AG10803 (cell line): ENCODE data around the gene TMEM238.
"Not testable (repeated sequence)": the region's sequence is repeated elsewhere in the genome, so short reads cannot be mapped to it uniquely, and the experiment has no call there.

Experiments
- DNase-seq: peaks from one replicate; pipeline ENCODE4 v3.0.0; 2010; ENCODE audit warnings: low read depth
- H3K4me3 ChIP-seq: 2 replicates; pipeline ENCODE4 v1.5.1; 2011; ENCODE audit warnings: mild to moderate bottlenecking, low read length, control low read depth
- TF ChIP-seq, protein P1 (sequence below): conservative IDR thresholded peaks from 2 replicates; pipeline ENCODE4 v1.5.1; 2011; ENCODE audit warnings: mild to moderate bottlenecking, low read length, control low read depth, inconsistent platforms

TMEM238 gene

DNA sequence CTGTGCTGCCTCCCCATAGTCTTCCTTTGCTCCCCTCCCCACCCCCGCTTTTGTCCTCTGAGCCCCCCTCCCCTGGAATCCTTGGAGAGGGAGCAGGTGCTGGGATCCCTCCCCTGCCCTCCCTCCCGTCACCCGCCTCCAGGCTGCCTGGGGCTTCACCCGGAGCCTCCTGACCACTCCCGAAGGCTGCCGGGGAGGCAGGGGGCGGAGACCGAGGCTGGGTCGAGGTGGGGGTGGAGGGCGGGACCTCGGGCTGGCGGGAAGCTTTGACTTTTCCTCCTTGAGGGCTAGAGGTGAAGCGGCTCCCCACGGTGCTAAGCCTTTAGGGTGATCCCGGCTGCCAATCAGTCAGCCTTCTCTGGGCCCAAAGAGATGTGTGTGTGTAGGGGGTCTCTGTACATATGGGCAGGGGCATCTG is 42.9 kb downstream of the TMEM238 start:
- DNase-seq, result peak; percentile 53
- TF ChIP-seq, protein P1, sequence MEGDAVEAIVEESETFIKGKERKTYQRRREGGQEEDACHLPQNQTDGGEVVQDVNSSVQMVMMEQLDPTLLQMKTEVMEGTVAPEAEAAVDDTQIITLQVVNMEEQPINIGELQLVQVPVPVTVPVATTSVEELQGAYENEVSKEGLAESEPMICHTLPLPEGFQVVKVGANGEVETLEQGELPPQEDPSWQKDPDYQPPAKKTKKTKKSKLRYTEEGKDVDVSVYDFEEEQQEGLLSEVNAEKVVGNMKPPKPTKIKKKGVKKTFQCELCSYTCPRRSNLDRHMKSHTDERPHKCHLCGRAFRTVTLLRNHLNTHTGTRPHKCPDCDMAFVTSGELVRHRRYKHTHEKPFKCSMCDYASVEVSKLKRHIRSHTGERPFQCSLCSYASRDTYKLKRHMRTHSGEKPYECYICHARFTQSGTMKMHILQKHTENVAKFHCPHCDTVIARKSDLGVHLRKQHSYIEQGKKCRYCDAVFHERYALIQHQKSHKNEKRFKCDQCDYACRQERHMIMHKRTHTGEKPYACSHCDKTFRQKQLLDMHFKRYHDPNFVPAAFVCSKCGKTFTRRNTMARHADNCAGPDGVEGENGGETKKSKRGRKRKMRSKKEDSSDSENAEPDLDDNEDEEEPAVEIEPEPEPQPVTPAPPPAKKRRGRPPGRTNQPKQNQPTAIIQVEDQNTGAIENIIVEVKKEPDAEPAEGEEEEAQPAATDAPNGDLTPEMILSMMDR, result no peak
- peak overlapping the region; percentile 81 for H3K4me3 ChIP-seq

DNA sequence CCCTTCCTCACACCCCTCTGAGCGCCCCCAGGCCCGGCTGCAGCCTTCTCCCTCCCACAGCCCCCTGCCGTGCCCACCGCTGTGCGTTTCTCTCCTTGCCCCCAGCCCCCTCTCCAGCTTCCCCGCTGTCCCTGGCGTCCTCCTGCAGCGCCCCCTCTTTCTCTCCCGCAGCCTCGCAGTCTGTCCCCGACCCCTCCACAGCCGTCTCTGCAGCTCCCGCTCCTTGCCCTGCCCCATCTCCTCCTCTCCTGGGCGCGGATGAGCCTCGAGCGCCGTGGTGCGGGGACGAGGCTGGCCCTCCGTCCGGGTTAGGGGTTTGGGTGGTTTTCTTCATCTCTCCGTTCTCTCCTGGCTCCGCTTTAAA is 43.3 kb downstream of the TMEM238 start:
- peak overlapping the region; percentile 81 for H3K4me3 ChIP-seq
- DNase-seq, result no peak
- TF ChIP-seq, protein P1, result no peak; the same call in 1 of the 2 replicates

DNA sequence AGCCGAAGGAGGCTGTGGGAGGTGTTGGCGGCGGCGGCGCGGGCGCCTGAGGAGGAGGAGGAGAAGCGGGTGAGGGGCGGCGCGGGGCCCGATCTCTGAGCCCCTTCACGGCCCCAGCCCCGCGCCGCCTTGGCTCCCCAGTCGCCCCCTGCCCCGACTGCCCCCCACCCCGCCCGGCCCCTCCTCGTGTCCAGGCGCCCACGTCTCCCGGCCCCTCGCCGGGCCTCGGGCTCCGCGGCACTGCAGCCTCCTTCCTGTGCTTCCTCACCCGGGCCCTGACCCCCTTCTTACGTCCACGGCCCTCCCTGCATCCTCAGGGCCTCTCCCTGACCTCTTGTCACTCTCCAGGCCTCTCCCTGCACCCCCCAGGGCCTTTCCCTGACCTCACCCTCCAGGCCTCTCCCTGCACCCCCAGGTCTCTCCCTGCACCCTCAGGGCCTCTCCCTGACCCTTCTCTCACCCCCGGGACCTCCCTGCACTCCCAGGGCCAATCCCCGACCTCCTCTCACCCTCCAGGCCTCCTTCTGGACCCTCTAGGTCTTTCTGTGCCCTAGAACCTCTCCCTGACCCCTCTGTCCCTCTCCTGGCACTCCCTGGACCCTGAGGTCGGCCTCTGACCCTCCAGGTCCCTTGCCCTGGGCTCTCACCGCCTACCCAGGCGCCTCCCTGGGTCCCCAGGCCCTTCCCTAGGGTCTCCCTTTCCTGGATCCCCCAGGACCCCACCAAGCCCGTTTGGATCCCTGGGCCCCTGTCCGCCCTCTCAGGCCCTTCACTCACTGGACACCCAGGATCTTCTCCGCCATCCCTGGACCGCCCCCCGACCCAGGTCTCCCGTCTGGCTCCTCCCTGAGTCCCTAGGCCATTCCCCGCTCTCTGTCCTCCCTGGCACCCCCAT is 44.0 kb downstream of the TMEM238 start:
- peak overlapping the region; percentile 81 for H3K4me3 ChIP-seq

DNA sequence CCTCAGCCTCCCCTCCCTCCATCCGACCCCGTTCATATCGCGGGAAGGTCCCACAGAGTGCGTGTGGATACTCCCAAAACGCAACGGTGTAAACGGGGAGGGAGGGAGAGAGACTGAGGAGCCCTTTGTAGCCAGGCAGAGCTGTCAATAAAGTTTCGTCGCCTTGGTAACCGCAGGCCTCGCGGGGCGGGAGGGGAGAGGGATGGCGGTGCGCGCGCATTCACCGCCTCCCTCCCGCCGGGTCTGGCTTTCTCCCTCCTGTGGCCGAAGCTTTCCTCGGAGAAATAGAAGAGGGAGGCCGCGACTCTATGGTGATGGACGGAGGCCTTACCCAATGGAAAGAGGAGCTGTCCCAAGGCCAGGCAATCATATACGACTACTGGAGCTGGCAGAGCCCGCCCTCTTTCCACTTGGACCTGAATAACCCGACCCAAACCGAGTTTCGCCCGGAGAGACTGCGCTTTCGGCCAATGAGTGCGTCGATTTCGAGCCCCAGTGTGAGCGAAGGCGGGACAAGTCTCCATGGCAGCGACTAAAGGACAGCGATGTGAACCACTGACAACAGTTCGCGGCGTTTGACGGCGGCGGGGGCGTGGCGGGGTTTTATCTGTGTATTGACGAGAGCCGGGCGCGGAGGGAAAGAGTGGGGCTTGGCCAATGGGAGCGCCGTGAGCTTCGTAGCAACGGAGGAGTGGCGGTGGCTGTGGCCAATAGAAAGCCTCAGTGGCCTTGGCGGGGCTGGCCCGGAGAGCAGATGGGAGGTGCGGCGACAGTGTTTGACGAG is 44.8 kb downstream of the TMEM238 start, which contains the start of gene KMT5C:
TSS of gene KMT5C (plus strand) at position 772 of the 784 bp plus-strand sequence. CDS start 2,061 bp downstream, outside the sequence.
- DNase-seq, result peak; percentile 100
- peak within 1 kb of the TSS; percentile 81 for H3K4me3 ChIP-seq
- TF ChIP-seq, protein P1, result peak; percentile 43

More for the DNA sequence above, 44.0 kb downstream of the TMEM238 start:
- TF ChIP-seq, protein P1, result no peak
- DNase-seq, result no peak

GRCh38 chr19:55336101-55336500 is 48.0 kb downstream of the TMEM238 start:
- TF ChIP-seq, protein P1, result no peak
- peak; percentile 85 for DNase-seq
- H3K4me3 ChIP-seq, result no peak overlapping the region

DNA sequence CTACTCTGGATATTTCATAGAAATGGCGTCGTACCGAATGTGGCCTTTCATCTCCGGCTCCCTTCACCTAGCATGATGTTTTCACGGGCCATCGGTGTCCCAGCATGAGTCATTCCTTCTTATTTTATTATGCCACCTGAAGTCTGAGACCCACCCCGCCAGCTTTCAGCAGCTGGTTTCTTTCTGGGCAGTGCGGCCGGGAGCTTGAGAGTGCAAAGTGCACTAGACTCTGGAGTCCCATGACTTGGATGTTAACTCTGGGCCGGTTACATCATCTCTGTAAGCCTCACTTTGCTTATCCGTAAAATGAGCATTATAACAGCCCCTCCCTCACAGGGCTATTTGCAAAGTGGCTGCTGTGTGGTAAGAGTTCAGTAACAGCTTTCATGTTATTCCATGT is 50.2 kb downstream of the TMEM238 start:
- TF ChIP-seq, protein P1, result no peak
- no peak for DNase-seq

DNA sequence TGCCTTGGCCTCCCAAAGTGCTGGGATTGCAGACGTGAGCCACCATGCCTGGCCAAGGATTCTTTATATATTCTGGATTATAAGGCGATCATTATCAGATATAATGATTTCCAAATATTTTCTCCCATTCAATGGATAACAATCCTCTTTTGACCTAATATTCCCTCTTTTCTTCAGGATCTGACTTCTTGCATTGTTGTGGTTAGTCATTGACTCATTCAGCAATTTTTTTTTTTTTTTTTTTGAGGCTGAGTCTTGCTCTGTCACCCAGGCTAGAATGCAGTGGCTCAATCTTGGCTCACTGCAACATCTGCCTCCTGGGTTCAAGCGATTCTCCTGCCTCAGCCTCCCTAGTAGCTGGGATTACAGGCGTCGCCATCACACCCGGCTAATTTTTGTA is 54.3 kb downstream of the TMEM238 start:
- peak; percentile 63 for DNase-seq
- H3K4me3 ChIP-seq, result not testable (repeated sequence)

More for the DNA sequence above, 50.2 kb downstream of the TMEM238 start:
- H3K4me3 ChIP-seq, result no peak overlapping the region
